GM12891 (cell line): ENCODE measurements around the gene PRKAR1B.

Source experiments
- POLR2A ChIP-seq: IDR thresholded peaks from 2 replicates; pipeline ENCODE4 v1.6.1; 2011; ENCODE audit warnings: low read depth, low read length, control low read depth
- POLR2AphosphoS5 ChIP-seq: IDR thresholded peaks from 2 replicates; pipeline ENCODE4 v1.6.1; 2011; ENCODE audit warnings: low read depth, low read length, control low read depth
- POU2F2 ChIP-seq: IDR thresholded peaks from 2 replicates; pipeline ENCODE4 v1.6.1; 2011; ENCODE audit warnings: low read depth, mild to moderate bottlenecking, control low read depth, low read length, moderate library complexity

DNA sequence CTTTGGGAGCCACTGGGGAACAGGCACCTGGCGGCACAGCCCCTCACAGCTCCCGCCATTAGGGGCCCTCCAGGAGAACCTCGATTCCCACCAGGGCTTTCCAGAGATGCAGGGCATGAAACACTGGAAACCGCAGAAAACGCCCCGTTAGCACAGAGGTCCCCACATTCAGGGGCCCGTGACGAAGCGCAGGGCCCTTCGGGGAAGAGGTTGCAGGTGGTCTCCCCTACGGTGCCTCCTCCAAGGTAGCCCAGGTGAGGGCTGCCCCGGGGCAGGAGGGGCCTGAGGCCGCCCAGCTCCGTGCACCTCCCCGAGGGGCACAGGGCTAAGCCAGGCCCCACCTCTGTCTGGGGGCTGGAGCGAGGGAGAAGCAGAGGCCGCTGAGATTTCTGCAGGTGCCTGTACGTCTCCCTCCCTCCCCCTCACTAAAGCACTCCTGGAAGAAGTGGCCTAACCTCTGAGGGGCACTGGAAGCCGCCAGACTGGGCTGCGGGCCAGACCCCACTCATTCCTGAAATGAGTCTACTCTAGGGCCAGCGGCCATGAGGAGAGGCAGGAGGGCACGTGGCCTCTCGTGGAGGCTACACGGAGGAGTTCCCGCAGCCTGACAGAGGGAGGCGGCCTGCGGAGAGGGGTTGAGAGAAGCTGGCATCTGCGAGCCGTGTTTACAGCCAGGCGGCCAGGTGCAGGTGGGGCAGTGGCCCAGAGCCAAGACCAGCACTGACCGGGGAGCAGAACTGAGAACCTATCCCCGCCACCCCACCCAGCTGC, 214.4 kb downstream of the PRKAR1B start:
- TF ChIP-seq POLR2A: no peak
- no peak for TF ChIP-seq POU2F2
- no peak for TF ChIP-seq POLR2AphosphoS5
